PFSK-1 (cell line): ENCODE data around the gene ETFA.

Source experiments
- FOXP2 ChIP-seq: optimal IDR thresholded peaks from 2 replicates; pipeline ENCODE3; 2011; ENCODE audit warnings: borderline replicate concordance, control low read depth, inconsistent platforms; ENCODE audit not compliant: insufficient read depth; ENCODE audit errors: extremely low read length, extremely low read depth
- POLR2AphosphoS5 ChIP-seq: IDR thresholded peaks from 2 replicates; pipeline ENCODE4 v1.6.1; 2012; ENCODE audit warnings: low read depth, mild to moderate bottlenecking, control low read depth, low read length, moderate library complexity
- REST ChIP-seq, 2 experiments: IDR thresholded peaks; 2 replicates each; pipeline versions ENCODE4 v1.6.1 to v1.8.0; 2011 to 2012; ENCODE audit warnings: low read depth in 2 of 2, low read length in 2 of 2, control low read depth in 1 of 2, inconsistent platforms in 1 of 2, mild to moderate bottlenecking in 1 of 2, moderate library complexity in 1 of 2; ENCODE audit not compliant: insufficient read depth in 1 of 2
- SIN3A ChIP-seq: IDR thresholded peaks from 2 replicates; pipeline ENCODE4 v1.6.1; 2012; ENCODE audit warnings: mild to moderate bottlenecking, low read length, moderate library complexity, borderline replicate concordance; ENCODE audit not compliant: insufficient read depth
- TAF1 ChIP-seq: IDR thresholded peaks from 2 replicates; pipeline ENCODE4 v1.6.1; 2012; ENCODE audit warnings: low read length, control low read depth, borderline replicate concordance; ENCODE audit not compliant: insufficient read depth

Gene ETFA

GRCh38 chr15:76286271-76286879, 24.9 kb downstream of the ETFA start:
- TF ChIP-seq FOXP2: no peak
- no peak for TF ChIP-seq REST (IDR thresholded peaks at IDR 0.05; ENCODE audit: insufficient read depth in 1 of 2, low read depth in 2 of 2, low read length in 2 of 2)
- no peak for TF ChIP-seq POLR2AphosphoS5
- TF ChIP-seq TAF1: no peak
- no peak for TF ChIP-seq SIN3A

- no peak for TF ChIP-seq POLR2AphosphoS5
- TF ChIP-seq SIN3A: no peak
- TF ChIP-seq FOXP2: no peak
- no peak for TF ChIP-seq TAF1
Observed at GRCh38 chr15:76285241-76285825, 25.9 kb downstream of the ETFA start.

- TF ChIP-seq SIN3A (no peak), TAF1 (no peak), REST (IDR thresholded peaks at IDR 0.05; ENCODE audit: insufficient read depth in 1 of 2, low read depth in 2 of 2, low read length in 2 of 2) (no peak), FOXP2 (no peak), POLR2AphosphoS5 (no peak)
Observed at GRCh38 chr15:76282465-76282864, 28.8 kb downstream of the ETFA start.

GRCh38 chr15:76278651-76279050, 32.6 kb downstream of the ETFA start:
- TF ChIP-seq REST (IDR thresholded peaks at IDR 0.05; ENCODE audit: insufficient read depth in 1 of 2, low read depth in 2 of 2, low read length in 2 of 2): no peak
- TF ChIP-seq FOXP2: no peak
- TF ChIP-seq SIN3A: no peak
- TF ChIP-seq POLR2AphosphoS5: no peak
- no peak for TF ChIP-seq TAF1

- TF ChIP-seq REST (IDR thresholded peaks at IDR 0.05; ENCODE audit: insufficient read depth in 1 of 2, low read depth in 2 of 2, low read length in 2 of 2) (no peak), POLR2AphosphoS5 (no peak), FOXP2 (no peak), TAF1 (no peak), SIN3A (no peak)
Observed at GRCh38 chr15:76274821-76275220, 36.4 kb downstream of the ETFA start.
